Lung (tissue), 12 donors: ENCODE measurements around the gene CANX. TPM values are rescaled to one million over a fixed set of nuclear protein-coding genes. Genes with fewer than 3 reads are reported as not detected.
"Not testable (repeated sequence)": the region's sequence is repeated elsewhere in the genome, so short reads cannot be mapped to it uniquely, and the experiment has no call there.

Source experiments
- ATAC-seq: fragments of 200-7000 bp; cut with Tn5 transposase; one replicate; pipeline ENCODE4 v1.9.1; 2020; ENCODE audit warnings: moderate number of reproducible peaks; ENCODE audit not compliant: insufficient read depth, low FRiP score
- DNase-seq, 3 donors: peaks; one replicate each; pipeline ENCODE4 v3.0.0-alpha.2; 2013 to 2017
- H3K27ac ChIP-seq, 2 donors: one replicate each; pipeline ENCODE4 v1.5.1; 2013; ENCODE audit warnings: mild to moderate bottlenecking in 2 of 2, moderate library complexity in 2 of 2, control low read depth in 1 of 2, inconsistent platforms in 1 of 2, low read depth in 1 of 2, low read length in 1 of 2
- H3K27me3 ChIP-seq, 3 donors: one replicate each; pipeline ENCODE4 v1.5.1; 2013; ENCODE audit warnings: low read length in 2 of 3; ENCODE audit not compliant: control insufficient read depth in 3 of 3, insufficient read depth in 3 of 3
- H3K36me3 ChIP-seq, 4 donors: one replicate each; pipeline ENCODE4 v1.5.1; 2013; ENCODE audit warnings: low read length in 4 of 4, mild to moderate bottlenecking in 1 of 4, moderate library complexity in 1 of 4; ENCODE audit not compliant: control insufficient read depth in 4 of 4, insufficient read depth in 4 of 4
- H3K4me1 ChIP-seq, 5 donors: one replicate each; pipeline ENCODE4 v1.5.1; 2013; ENCODE audit warnings: low read length in 5 of 5, mild to moderate bottlenecking in 2 of 5, moderate library complexity in 1 of 5; ENCODE audit not compliant: control insufficient read depth in 5 of 5, insufficient read depth in 5 of 5
- H3K4me3 ChIP-seq: one replicate; pipeline ENCODE4 v1.5.1; 2013; ENCODE audit warnings: mild to moderate bottlenecking, control low read depth, moderate library complexity
- H3K9ac ChIP-seq, 2 donors: one replicate each; pipeline ENCODE4 v1.5.1; 2013; ENCODE audit warnings: low read length in 2 of 2, control low read depth in 1 of 2; ENCODE audit not compliant: insufficient read depth in 1 of 2
- H3K9me3 ChIP-seq, 4 donors: one replicate each; pipeline ENCODE4 v1.5.1; 2013; ENCODE audit warnings: low read length in 3 of 4, mild to moderate bottlenecking in 1 of 4, moderate library complexity in 1 of 4; ENCODE audit not compliant: control insufficient read depth in 4 of 4, insufficient read depth in 3 of 4
- WGBS, 2 donors: extraction: QIAGEN DNeasy Blood & Tissue Kit; methylation state at CpG; one replicate each; pipeline ENCODE4 v1.1.7; 2013; 5-methylcytosine and 5-hydroxymethylcytosine counted together
- polyA plus RNA-seq, 2 donors: library from polyadenylated mRNA; stranded (reverse); fragments of 200-250 nt; gene quantifications; one replicate each; pipeline ENCODE4 v1.2.1, GENCODE V29; 2013
- total RNA-seq, 2 donors: library from RNA; depleted of rRNA in 1 of 2; stranded (reverse); fragments of >200 nt in 1 of 2; gene quantifications; one replicate each; pipeline ENCODE4 v1.2.1, GENCODE V29; 2014 to 2021
- TF ChIP-seq, protein P1 (sequence below): IDR thresholded peaks from 2 replicates; pipeline ENCODE4 v1.5.1; 2012; ENCODE audit warnings: mild to moderate bottlenecking; ENCODE audit errors: control extremely low read depth, extremely low read depth
- donor health status: control.
- donor health status: control.
- donor health status: Bipolar disorder and iron deficiency.
- donor health status: healthy.
- donor health status: DM: yes; HTN: yes; CAD: no.

CANX gene
- total and polyA plus RNA-seq, 4 donors = 132 to 924 (median 294) TPM

GRCh38 chr5:179733772-179734126, 35.0 kb downstream of the CANX start:
- Histone ChIP-seq H3K9me3 (no peaks in the 10 kb centered on the region), H3K9ac (peak overlapping the region; percentile 59 to 88), H3K4me3 (peak overlapping the region; percentile 75), H3K36me3 (peaks cover 0 to 12% (median 3%) of the 10 kb centered on the region in 4 donors), H3K27me3 (no peaks in the 10 kb centered on the region), H3K27ac (peak overlapping the region in 1 of 2 donors; percentile 96), H3K4me1 (peaks cover 4 to 18% (median 11%) of the 10 kb centered on the region in 5 donors)
- WGBS, 2 donors = 0% methylated on average over 2 of the region's 2 CpGs
- ATAC-seq (no peak), DNase-seq (no peak)
- TF ChIP-seq, protein P1, sequence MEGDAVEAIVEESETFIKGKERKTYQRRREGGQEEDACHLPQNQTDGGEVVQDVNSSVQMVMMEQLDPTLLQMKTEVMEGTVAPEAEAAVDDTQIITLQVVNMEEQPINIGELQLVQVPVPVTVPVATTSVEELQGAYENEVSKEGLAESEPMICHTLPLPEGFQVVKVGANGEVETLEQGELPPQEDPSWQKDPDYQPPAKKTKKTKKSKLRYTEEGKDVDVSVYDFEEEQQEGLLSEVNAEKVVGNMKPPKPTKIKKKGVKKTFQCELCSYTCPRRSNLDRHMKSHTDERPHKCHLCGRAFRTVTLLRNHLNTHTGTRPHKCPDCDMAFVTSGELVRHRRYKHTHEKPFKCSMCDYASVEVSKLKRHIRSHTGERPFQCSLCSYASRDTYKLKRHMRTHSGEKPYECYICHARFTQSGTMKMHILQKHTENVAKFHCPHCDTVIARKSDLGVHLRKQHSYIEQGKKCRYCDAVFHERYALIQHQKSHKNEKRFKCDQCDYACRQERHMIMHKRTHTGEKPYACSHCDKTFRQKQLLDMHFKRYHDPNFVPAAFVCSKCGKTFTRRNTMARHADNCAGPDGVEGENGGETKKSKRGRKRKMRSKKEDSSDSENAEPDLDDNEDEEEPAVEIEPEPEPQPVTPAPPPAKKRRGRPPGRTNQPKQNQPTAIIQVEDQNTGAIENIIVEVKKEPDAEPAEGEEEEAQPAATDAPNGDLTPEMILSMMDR = no peak

DNA sequence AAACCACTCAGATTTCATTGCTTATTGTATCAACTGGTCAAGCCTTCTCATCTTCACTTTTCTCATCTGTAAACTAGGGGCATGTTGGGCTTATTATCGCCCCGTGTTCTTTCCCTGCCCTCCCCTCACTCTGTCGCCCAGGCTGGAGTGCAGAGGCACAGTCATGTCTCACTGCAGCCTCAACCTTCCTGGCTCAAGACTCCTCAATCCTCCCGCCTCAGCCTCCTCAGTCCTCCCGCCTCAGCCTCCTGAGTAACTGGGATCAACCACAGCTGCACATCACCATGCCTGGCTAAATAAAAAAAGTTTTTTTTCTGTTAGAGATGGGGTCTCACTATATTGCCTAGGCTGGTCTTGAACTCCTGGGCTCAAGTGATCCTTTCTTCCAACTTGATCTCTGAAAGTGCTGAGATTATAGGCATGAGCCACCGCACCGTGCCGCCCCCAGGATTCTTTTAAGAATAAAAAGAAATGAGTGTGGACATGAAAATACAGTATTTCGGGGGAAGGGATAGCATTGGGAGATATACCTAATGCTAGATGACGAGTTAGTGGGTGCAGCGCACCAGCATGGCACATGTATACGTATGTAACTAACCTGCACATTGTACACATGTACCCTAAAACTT, 35.9 kb downstream of the CANX start:
- no peaks in the 10 kb centered on the region for H3K27me3 ChIP-seq
- H3K9ac ChIP-seq = peak overlapping the region in 1 of 2 donors; percentile 88
- ATAC-seq (no peak), DNase-seq (no peak)
- H3K9me3 ChIP-seq = no peaks in the 10 kb centered on the region
- TF ChIP-seq, protein P1 = no peak
- 80 to 90% methylated on average over 12 of the region's 12 CpGs for WGBS, 2 donors
- H3K36me3 ChIP-seq = peaks cover 0 to 11% (median 0%) of the 10 kb centered on the region in 4 donors
- H3K4me1 ChIP-seq = peaks cover 4 to 18% (median 11%) of the 10 kb centered on the region in 5 donors
- no peak overlapping the region for H3K27ac ChIP-seq
- H3K4me3 ChIP-seq = no peak overlapping the region

DNA sequence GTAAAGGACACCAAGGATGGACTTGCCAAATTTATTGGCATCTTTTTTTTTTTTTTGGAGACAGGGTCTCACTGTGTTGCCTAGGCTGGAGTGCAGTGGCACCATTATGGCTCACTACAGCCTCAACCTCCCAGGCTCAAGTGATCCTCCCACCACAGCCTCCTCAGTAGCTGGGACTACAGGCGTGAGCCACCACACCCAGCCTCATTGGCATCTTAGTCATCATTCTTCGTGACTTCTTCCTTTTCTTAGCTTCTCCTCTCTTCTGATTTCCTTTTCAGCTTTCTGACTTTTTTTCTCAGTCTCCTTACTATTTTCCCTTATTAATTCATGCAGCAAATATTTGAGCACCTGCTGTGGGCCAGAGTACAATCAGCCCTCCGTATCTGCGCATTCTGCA, 40.0 kb downstream of the CANX start:
- Histone ChIP-seq H3K9ac (no peak overlapping the region), H3K9me3 (no peaks in the 10 kb centered on the region), H3K4me3 (no peak overlapping the region), H3K4me1 (peaks cover 0 to 14% (median 9%) of the 10 kb centered on the region in 5 donors), H3K27ac (no peak overlapping the region), H3K27me3 (no peaks in the 10 kb centered on the region), H3K36me3 (peaks cover 0 to 8% (median 1%) of the 10 kb centered on the region in 4 donors)
- TF ChIP-seq, protein P1 = no peak
- ATAC-seq = no peak
- DNase-seq = no peak
- WGBS, 2 donors = 69 to 84% methylated on average over 4 of the region's 4 CpGs

DNA sequence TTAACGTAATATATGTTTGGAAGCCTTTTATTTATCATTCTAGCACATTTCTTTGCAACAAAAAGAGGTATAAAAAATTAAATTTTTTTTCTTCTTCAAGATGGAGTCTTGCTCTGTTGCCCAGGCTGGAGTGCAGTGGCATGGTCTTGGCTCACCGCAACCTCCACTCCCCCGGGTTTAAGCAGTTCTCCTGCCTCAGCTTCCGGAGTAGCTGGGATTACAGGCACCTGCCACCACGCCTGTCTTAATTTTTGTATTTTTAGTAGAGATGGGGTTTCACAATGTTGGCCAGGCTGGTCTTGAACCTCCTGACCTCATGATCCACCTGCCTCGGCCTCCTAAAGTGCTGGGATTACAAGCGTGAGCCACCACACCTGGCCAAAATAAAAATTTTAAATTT, 45.3 kb downstream of the CANX start:
- not testable (repeated sequence) for H3K4me1 ChIP-seq, H3K9me3 ChIP-seq, DNase-seq, H3K36me3 ChIP-seq, H3K27me3 ChIP-seq, H3K4me3 ChIP-seq, H3K9ac ChIP-seq, H3K27ac ChIP-seq, ATAC-seq
- WGBS, 2 donors = 91 to 92% methylated on average over 7 of the region's 7 CpGs
